Testis (tissue), 3 donors: Measurements from ENCODE around the gene SMYD3. TPM values are rescaled to one million over a fixed set of nuclear protein-coding genes. Genes with fewer than 3 reads are reported as not detected.

ENCODE experiments used
- DNase-seq: peaks from one replicate; pipeline ENCODE4 v3.0.0-alpha.2; 2019
- H3K27ac ChIP-seq, 2 donors: fragments of 200-600 bp; sonication (generic); one replicate each; pipeline ENCODE4 v1.5.1; 2019
- H3K27me3 ChIP-seq: fragments of 200-600 bp; sonication (generic); one replicate; pipeline ENCODE4 v1.5.1; 2019
- H3K36me3 ChIP-seq: fragments of 200-600 bp; sonication (generic); one replicate; pipeline ENCODE4 v1.5.1; 2017; ENCODE audit warnings: low read depth; ENCODE audit errors: missing control alignments
- H3K4me1 ChIP-seq: fragments of 200-600 bp; sonication (generic); one replicate; pipeline ENCODE4 v1.5.1; 2019
- H3K4me3 ChIP-seq, 2 donors: fragments of 200-600 bp; sonication (generic); one replicate each; pipeline ENCODE4 v1.5.1; 2017 to 2019
- H3K9me3 ChIP-seq: fragments of 200-600 bp; sonication (generic); one replicate; pipeline ENCODE4 v1.5.1; 2017
- POLR2A ChIP-seq: fragments of 450-650 bp; IDR thresholded peaks from one replicate; pipeline ENCODE4 v1.6.1; 2017; ENCODE audit warnings: antibody characterized with exemption, mild to moderate bottlenecking, moderate library complexity
- WGBS, 2 donors: methylation state at CpG; one replicate each; pipeline ENCODE4 v1.1.5; 2018; 5-methylcytosine and 5-hydroxymethylcytosine counted together
- intact Hi-C: fragments of 100-400 bp; cut with DNase I; formaldehyde crosslinking; loops from one replicate; pipeline ENCODE4 v1.15.1; 2023; ENCODE audit warnings: low total_unique reads
- polyA plus RNA-seq: library from polyadenylated mRNA; stranded (reverse); fragments of 350-450 nt; fragmentation: Illumina TruSeq; extraction: RNeasy Lipid Tissue Mini Kit (QIAGEN cat#74804); gene quantifications from one replicate; pipeline ENCODE4 v1.2.3, GENCODE V29; 2014; ENCODE audit warnings: low read depth, low replicate concordance; ENCODE audit not compliant: insufficient read depth
- total RNA-seq, 2 donors: library from RNA; depleted of rRNA; stranded (reverse); fragments of >200 nt; gene quantifications; one replicate each; pipeline ENCODE4 v1.2.3, GENCODE V29; 2016
- TF ChIP-seq, protein P1 (sequence below), 3 experiments: fragments of 450-650 bp in 2 of 3; fragments of 200-600 bp in 1 of 3; sonication (generic) in 1 of 3; IDR thresholded peaks; one replicate each; pipeline ENCODE4 v1.5.1; 2016 to 2019; ENCODE audit warnings: antibody characterized with exemption in 3 of 3, mild to moderate bottlenecking in 2 of 3, moderate library complexity in 1 of 3

The SMYD3 gene
- total and polyA plus RNA-seq, 3 donors from 2014 or later, result 23.0 to 38.8 (median 38.7) TPM

DNA sequence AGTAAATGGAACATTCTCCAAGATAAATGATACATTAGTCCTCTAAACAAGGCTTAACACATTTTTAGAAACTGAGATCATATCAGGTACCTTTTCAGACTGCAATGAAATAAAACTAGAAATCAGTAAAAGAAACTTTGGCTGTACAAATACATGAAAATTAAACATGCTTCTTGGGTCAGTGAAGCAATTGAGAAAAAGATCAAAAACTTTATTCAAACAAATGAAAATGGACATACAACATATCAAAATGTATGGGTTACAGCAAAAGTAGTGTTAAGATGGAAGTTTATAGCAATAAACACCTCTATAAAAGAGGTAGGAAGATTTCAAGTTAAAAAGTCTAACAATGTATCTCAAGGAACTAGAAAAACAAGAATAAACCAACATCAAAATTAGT is 598.5 kb downstream of the SMYD3 start:
- DNase-seq, result no peak
- no peaks in the 10 kb centered on the region for H3K9me3 ChIP-seq
- no peaks in the 10 kb centered on the region for H3K27me3 ChIP-seq
- no peak overlapping the region for H3K4me3 ChIP-seq
- TF ChIP-seq POLR2A, result no peak
- TF ChIP-seq, protein P1, sequence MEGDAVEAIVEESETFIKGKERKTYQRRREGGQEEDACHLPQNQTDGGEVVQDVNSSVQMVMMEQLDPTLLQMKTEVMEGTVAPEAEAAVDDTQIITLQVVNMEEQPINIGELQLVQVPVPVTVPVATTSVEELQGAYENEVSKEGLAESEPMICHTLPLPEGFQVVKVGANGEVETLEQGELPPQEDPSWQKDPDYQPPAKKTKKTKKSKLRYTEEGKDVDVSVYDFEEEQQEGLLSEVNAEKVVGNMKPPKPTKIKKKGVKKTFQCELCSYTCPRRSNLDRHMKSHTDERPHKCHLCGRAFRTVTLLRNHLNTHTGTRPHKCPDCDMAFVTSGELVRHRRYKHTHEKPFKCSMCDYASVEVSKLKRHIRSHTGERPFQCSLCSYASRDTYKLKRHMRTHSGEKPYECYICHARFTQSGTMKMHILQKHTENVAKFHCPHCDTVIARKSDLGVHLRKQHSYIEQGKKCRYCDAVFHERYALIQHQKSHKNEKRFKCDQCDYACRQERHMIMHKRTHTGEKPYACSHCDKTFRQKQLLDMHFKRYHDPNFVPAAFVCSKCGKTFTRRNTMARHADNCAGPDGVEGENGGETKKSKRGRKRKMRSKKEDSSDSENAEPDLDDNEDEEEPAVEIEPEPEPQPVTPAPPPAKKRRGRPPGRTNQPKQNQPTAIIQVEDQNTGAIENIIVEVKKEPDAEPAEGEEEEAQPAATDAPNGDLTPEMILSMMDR (IDR thresholded peaks at IDR 0.05), result no peak
- no peak overlapping the region for H3K27ac ChIP-seq
- no peaks in the 10 kb centered on the region for H3K4me1 ChIP-seq
- intact Hi-C loops, result no loop called here
- H3K36me3 ChIP-seq, result no peaks in the 10 kb centered on the region

DNA sequence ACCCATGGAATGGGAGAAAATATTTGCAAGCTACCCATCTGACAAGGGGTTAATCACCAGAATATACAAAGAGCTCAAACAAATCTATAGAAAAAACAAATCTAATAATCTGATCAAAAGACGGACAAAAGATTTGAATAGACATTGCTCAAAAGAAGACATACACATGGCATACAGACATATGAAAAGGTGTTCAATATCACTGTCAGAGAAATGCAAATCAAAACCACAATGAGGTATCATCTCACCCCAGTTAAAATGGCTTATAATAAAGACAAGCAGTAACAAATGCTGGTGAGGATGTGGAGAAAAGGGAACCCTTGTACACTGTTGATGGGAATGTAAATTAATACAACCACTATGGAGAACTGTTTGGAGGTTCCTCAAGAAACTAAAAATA is 600.9 kb downstream of the SMYD3 start:
- no peak overlapping the region for H3K27ac ChIP-seq
- no peaks in the 10 kb centered on the region for H3K36me3 ChIP-seq
- no peaks in the 10 kb centered on the region for H3K27me3 ChIP-seq
- H3K9me3 ChIP-seq, result no peaks in the 10 kb centered on the region
- intact Hi-C loops, result no loop called here
- no peak overlapping the region for H3K4me3 ChIP-seq
- TF ChIP-seq, protein P1 (IDR thresholded peaks at IDR 0.05), result no peak
- no peak for TF ChIP-seq POLR2A
- no peak for DNase-seq
- WGBS, 2 donors, result 84 to 93% methylated on average over 1 of the region's 1 CpG
- no peaks in the 10 kb centered on the region for H3K4me1 ChIP-seq

DNA sequence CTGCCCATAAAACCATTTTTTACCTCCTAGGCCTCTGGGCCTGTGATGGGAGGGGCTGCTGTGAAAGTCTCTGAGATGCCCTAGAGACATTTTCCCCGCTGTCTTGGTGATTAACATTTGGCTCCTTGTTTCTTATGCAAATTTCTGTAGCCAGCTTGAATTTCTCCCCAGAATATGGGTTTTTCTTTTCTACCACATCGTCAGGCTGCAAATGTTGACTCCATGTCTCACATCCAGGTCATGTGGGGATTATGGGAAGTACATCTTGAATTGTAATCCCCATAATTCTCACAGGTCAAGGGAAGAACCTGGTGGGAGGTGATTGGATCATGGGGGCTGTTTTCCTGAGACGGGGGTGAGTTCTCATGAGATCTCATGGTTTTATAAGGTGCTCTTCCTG is 603.2 kb downstream of the SMYD3 start:
- WGBS, 2 donors, result 96% methylated on average over 3 of the region's 3 CpGs
- TF ChIP-seq, protein P1 (IDR thresholded peaks at IDR 0.05), result no peak
- TF ChIP-seq POLR2A, result no peak
- no peak for DNase-seq
- Histone ChIP-seq H3K36me3 (no peaks in the 10 kb centered on the region), H3K27ac (no peak overlapping the region), H3K9me3 (no peaks in the 10 kb centered on the region), H3K4me1 (no peaks in the 10 kb centered on the region), H3K27me3 (no peaks in the 10 kb centered on the region), H3K4me3 (no peak overlapping the region)
- intact Hi-C loops, result no loop called here

DNA sequence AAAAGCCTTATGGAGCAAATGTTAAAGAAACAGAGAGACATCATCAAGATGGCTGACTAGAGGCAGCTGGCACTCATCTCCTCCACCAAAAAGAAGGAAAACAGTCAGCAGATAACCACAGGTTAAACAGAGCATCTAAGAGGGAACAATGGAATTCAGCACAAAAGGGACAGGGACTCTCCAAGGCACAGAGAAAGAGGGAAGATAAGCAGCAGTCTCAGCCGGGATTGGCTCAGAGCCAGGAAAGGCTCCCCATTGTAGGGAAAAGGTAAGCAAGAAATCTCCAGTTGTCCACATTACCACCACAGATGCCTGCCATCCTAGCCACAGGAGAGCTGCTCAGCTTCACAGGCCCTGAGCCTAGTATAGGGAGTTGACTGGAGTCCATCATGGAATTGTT is 605.5 kb downstream of the SMYD3 start:
- no peaks in the 10 kb centered on the region for H3K9me3 ChIP-seq
- H3K4me1 ChIP-seq, result no peaks in the 10 kb centered on the region
- no peak overlapping the region for H3K27ac ChIP-seq
- TF ChIP-seq, protein P1 (IDR thresholded peaks at IDR 0.05), result no peak
- TF ChIP-seq POLR2A, result no peak
- no peaks in the 10 kb centered on the region for H3K27me3 ChIP-seq
- intact Hi-C loops, result no loop called here
- no peak overlapping the region for H3K4me3 ChIP-seq
- DNase-seq, result no peak
- no peaks in the 10 kb centered on the region for H3K36me3 ChIP-seq
- WGBS, 2 donors, result 53 to 72% methylated on average over 1 of the region's 1 CpG

DNA sequence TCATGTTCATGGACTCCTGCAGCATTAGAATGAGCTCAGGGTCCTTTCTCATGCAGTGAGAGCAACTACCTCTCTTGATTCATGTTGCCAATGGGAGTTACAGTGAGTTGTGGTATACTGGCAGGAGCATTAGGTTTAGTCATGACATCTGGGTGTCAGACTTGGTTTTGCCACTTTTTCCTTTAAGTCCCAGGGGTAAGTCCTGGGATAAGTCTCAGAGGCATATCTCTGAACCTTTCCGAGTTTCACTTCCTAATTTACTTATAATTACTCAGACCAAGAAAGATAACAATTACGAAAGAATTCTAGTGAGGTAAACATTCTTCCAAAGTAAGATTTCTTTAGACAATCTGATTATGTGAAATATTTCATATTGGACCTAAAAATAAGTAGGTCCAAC is 606.0 kb downstream of the SMYD3 start:
- no peaks in the 10 kb centered on the region for H3K27me3 ChIP-seq
- no peaks in the 10 kb centered on the region for H3K4me1 ChIP-seq
- no peak for DNase-seq
- H3K27ac ChIP-seq, result no peak overlapping the region
- intact Hi-C loops, result no loop called here
- no peak for TF ChIP-seq POLR2A
- TF ChIP-seq, protein P1 (IDR thresholded peaks at IDR 0.05), result no peak
- H3K4me3 ChIP-seq, result no peak overlapping the region
- H3K9me3 ChIP-seq, result no peaks in the 10 kb centered on the region
- WGBS, 2 donors, result 91 to 94% methylated on average over 2 of the region's 2 CpGs
- no peaks in the 10 kb centered on the region for H3K36me3 ChIP-seq
